SK-N-SH (cell line): ENCODE results near the gene TUBB1. TPM values are rescaled to one million over a fixed set of nuclear protein-coding genes. Genes with fewer than 3 reads are reported as not detected.

Source experiments
- CTCF ChIA-PET: fragments of 300-600, 350-600 bp; formaldehyde crosslinking; extraction: SDS; loops from one replicate; lab custom pipeline; 2021; lab: Yijun Ruan, JAX
- POLR2A ChIA-PET: fragments of 350-600 bp; sonication (Branson Sonifier 250); formaldehyde crosslinking; extraction: SDS; loops from one replicate; lab custom pipeline; 2020; ENCODE audit warnings: antibody characterized with exemption, inconsistent platforms; lab: Yijun Ruan, JAX
- DNase-seq: peaks from one replicate; pipeline ENCODE4 v3.0.0; 2012
- H2AFZ ChIP-seq: fragments of 200-600 bp; sonication (generic); 2 replicates; pipeline ENCODE4 v1.8.1; 2016; ENCODE audit warnings: antibody characterized with exemption, mild to moderate bottlenecking, low read depth
- H3F3A ChIP-seq: fragments of 200-600 bp; sonication (generic); replicated peaks from 2 replicates; pipeline ENCODE3; 2016; ENCODE audit warnings: antibody characterized with exemption, mild to moderate bottlenecking; ENCODE audit not compliant: insufficient read depth
- H3K27ac ChIP-seq, 2 experiments: fragments of 200-500 bp in 1 of 2; fragments of 200-600 bp in 1 of 2; sonication (Bioruptor generic) in 1 of 2; sonication (generic), shearing (Covaris generic) in 1 of 2; 2 replicates each; pipeline versions ENCODE4 v1.5.1 to v1.6.1; 2014 to 2016; ENCODE audit warnings: low read depth in 2 of 2, inconsistent platforms in 1 of 2, low read length in 1 of 2, mild to moderate bottlenecking in 1 of 2, mixed read lengths in 1 of 2
- H3K27me3 ChIP-seq: fragments of 200-600 bp; sonication (generic), shearing (Covaris generic); 2 replicates; pipeline ENCODE4 v1.6.1; 2016; ENCODE audit warnings: mixed run types; ENCODE audit not compliant: insufficient read depth
- H3K36me3 ChIP-seq, 2 experiments: fragments of 200-500 bp in 1 of 2; fragments of 200-600 bp in 1 of 2; sonication (Bioruptor generic) in 1 of 2; sonication (generic) in 1 of 2; replicated peaks in 1 of 2; 2 replicates each; pipeline versions ENCODE3 to v1.5.1; 2014 to 2016; ENCODE audit warnings: low read length in 1 of 2, mild to moderate bottlenecking in 1 of 2; ENCODE audit not compliant: insufficient read depth in 2 of 2, control insufficient read depth in 1 of 2
- H3K4me1 ChIP-seq, 2 experiments: fragments of 200-500 bp in 1 of 2; fragments of 200-600 bp in 1 of 2; sonication (Bioruptor generic) in 1 of 2; sonication (generic), shearing (Covaris generic) in 1 of 2; 2 replicates each; pipeline versions ENCODE4 v1.5.1 to v1.6.1; 2014 to 2016; ENCODE audit warnings: low read depth in 1 of 2, low read length in 1 of 2, mixed run types in 1 of 2; ENCODE audit not compliant: insufficient read depth in 2 of 2, control insufficient read depth in 1 of 2
- H3K4me2 ChIP-seq: fragments of 200-600 bp; sonication (generic), shearing (Covaris generic); 2 replicates; pipeline ENCODE4 v1.6.1; 2017; ENCODE audit warnings: mixed run types
- H3K4me3 ChIP-seq, 2 experiments: fragments of 200-500 bp in 1 of 2; fragments of 200-600 bp in 1 of 2; sonication (Bioruptor generic) in 1 of 2; sonication (generic), shearing (Covaris generic) in 1 of 2; 2 replicates each; pipeline versions ENCODE4 v1.5.1 to v1.8.1; 2014 to 2016; ENCODE audit warnings: low read depth in 2 of 2, inconsistent platforms in 1 of 2, low read length in 1 of 2, mild to moderate bottlenecking in 1 of 2, mixed read lengths in 1 of 2, moderate library complexity in 1 of 2
- H3K79me2 ChIP-seq: fragments of 200-600 bp; sonication (generic); 2 replicates; pipeline ENCODE4 v1.8.1; 2017; ENCODE audit warnings: mild to moderate bottlenecking; ENCODE audit not compliant: insufficient read depth
- H3K9ac ChIP-seq: fragments of 200-600 bp; sonication (generic); 2 replicates; pipeline ENCODE4 v1.6.1; 2017; ENCODE audit warnings: mixed run types
- H3K9me2 ChIP-seq: fragments of 200-600 bp; sonication (generic); 2 replicates; pipeline ENCODE4 v1.6.1; 2017; ENCODE audit warnings: mixed run types
- H3K9me3 ChIP-seq: fragments of 200-600 bp; sonication (generic); 2 replicates; pipeline ENCODE4 v1.6.1; 2017; ENCODE audit warnings: mixed run types, mild to moderate bottlenecking, moderate library complexity
- H4K20me1 ChIP-seq: fragments of 200-600 bp; sonication (generic); 2 replicates; pipeline ENCODE4 v1.6.1; 2017; ENCODE audit warnings: mild to moderate bottlenecking, mixed run types; ENCODE audit not compliant: insufficient read depth
- ELF1 ChIP-seq: IDR thresholded peaks from 2 replicates; pipeline ENCODE4 v1.4.0; 2012
- EP300 ChIP-seq, 2 experiments: IDR thresholded peaks; 2 replicates each; pipeline versions ENCODE4 v1.4.0 to v1.6.1; 2012; ENCODE audit warnings: borderline replicate concordance in 1 of 2, low read depth in 1 of 2, low read length in 1 of 2
- EZH2phosphoT487 ChIP-seq: fragments of 200-600 bp; sonication (generic); IDR thresholded peaks from 2 replicates; pipeline ENCODE4 v1.6.1; 2017; ENCODE audit warnings: low read depth, mixed run types, mild to moderate bottlenecking, antibody characterized with exemption, moderate library complexity, borderline replicate concordance
- FOSL2 ChIP-seq: IDR thresholded peaks from 2 replicates; pipeline ENCODE4 v1.4.0; 2012; ENCODE audit warnings: low read depth, mild to moderate bottlenecking, moderate library complexity, borderline replicate concordance
- GABPA ChIP-seq: IDR thresholded peaks from 2 replicates; pipeline ENCODE4 v1.4.0; 2012; ENCODE audit warnings: low read depth, mild to moderate bottlenecking
- GATA2 ChIP-seq: sonication (generic); formaldehyde crosslinking; IDR thresholded peaks from 2 replicates; pipeline ENCODE4 v1.5.0; 2020; ENCODE audit warnings: mild to moderate bottlenecking, missing genetic modification reagents
- MEF2A ChIP-seq: IDR thresholded peaks from 2 replicates; pipeline ENCODE4 v1.4.0; 2012; ENCODE audit warnings: low read depth, borderline replicate concordance
- MXI1 ChIP-seq: IDR thresholded peaks from 2 replicates; pipeline ENCODE4 v1.6.1; 2012; ENCODE audit warnings: mild to moderate bottlenecking, low read depth, low read length, improper control_type of control experiment
- NFIC ChIP-seq: IDR thresholded peaks from 2 replicates; pipeline ENCODE4 v1.4.0; 2012; ENCODE audit warnings: borderline replicate concordance
- PBX3 ChIP-seq: IDR thresholded peaks from 2 replicates; pipeline ENCODE4; 2012
- RFX5 ChIP-seq: IDR thresholded peaks from 2 replicates; pipeline ENCODE4 v1.6.1; 2012; ENCODE audit warnings: mild to moderate bottlenecking, improper control_type of control experiment, low read length
- RXRA ChIP-seq: IDR thresholded peaks from 2 replicates; pipeline ENCODE4 v1.4.0; 2012; ENCODE audit warnings: low read depth, mild to moderate bottlenecking, borderline replicate concordance
- SMC3 ChIP-seq: IDR thresholded peaks from 2 replicates; pipeline ENCODE4 v1.6.1; 2012; ENCODE audit warnings: low read depth, low read length, improper control_type of control experiment
- TAF1 ChIP-seq: IDR thresholded peaks from 2 replicates; pipeline ENCODE4 v1.6.1; 2012; ENCODE audit warnings: low read depth, mild to moderate bottlenecking, low read length, moderate library complexity, borderline replicate concordance
- USF2 ChIP-seq: fragments of 150-350 bp; IDR thresholded peaks from 2 replicates; pipeline ENCODE4 v1.6.1; 2017; ENCODE audit warnings: antibody characterized with exemption, low read length, low read depth, borderline replicate concordance
- YY1 ChIP-seq: IDR thresholded peaks from 2 replicates; pipeline ENCODE4 v1.4.0; 2012; ENCODE audit warnings: low read depth, mild to moderate bottlenecking
- WGBS: methylation state at CpG from one replicate; pipeline ENCODE4 v1.1.6; 2017; ENCODE audit warnings: low lambda C conversion rate; 5-methylcytosine and 5-hydroxymethylcytosine counted together
- polyA plus RNA-seq, 3 experiments: library from polyadenylated mRNA; depleted of rRNA; stranded (reverse); fragments of >200 nt; gene quantifications; 2 replicates each; pipeline ENCODE4 v1.2.3, GENCODE V29; 2012
- TF ChIP-seq, protein P1 (sequence below): IDR thresholded peaks from 2 replicates; pipeline ENCODE4 v1.6.1; 2012; ENCODE audit warnings: mild to moderate bottlenecking, low read depth, low read length, moderate library complexity

The TUBB1 gene
- polyA plus RNA-seq, 1 of the 3 experiments (the other 2 are of a cell fraction) = not detected

GRCh38 chr20:59022754-59023153 is 3.5 kb downstream of the TUBB1 start:
- DNase-seq = no peak
- no peaks in the 10 kb centered on the region for H3K9me3 ChIP-seq
- peaks cover 45% of the 10 kb centered on the region for H3K79me2 ChIP-seq
- CTCF ChIA-PET = no interaction called here
- POLR2A ChIA-PET = no interaction called here
- H3K4me1 ChIP-seq = peaks cover 6 to 17% of the 10 kb centered on the region in 2 experiments; a peak in 3 of 4 replicates
- H3K36me3 ChIP-seq = peaks cover 32 to 46% of the 10 kb centered on the region in 2 experiments
- H3K9me2 ChIP-seq = no peaks in the 10 kb centered on the region
- H2AFZ ChIP-seq = no peak overlapping the region
- H3K4me3 ChIP-seq = no peak overlapping the region
- H3K4me2 ChIP-seq = no peak overlapping the region
- WGBS = 95% methylated on average over 15 of the region's 15 CpGs
- no peak overlapping the region for H3K9ac ChIP-seq
- no peaks in the 10 kb centered on the region for H3K27me3 ChIP-seq
- H3F3A ChIP-seq = peaks cover 19% of the 10 kb centered on the region
- TF ChIP-seq YY1 = no peak
- TF ChIP-seq SMC3 = no peak
- no peak for TF ChIP-seq EZH2phosphoT487
- TF ChIP-seq, protein P1, sequence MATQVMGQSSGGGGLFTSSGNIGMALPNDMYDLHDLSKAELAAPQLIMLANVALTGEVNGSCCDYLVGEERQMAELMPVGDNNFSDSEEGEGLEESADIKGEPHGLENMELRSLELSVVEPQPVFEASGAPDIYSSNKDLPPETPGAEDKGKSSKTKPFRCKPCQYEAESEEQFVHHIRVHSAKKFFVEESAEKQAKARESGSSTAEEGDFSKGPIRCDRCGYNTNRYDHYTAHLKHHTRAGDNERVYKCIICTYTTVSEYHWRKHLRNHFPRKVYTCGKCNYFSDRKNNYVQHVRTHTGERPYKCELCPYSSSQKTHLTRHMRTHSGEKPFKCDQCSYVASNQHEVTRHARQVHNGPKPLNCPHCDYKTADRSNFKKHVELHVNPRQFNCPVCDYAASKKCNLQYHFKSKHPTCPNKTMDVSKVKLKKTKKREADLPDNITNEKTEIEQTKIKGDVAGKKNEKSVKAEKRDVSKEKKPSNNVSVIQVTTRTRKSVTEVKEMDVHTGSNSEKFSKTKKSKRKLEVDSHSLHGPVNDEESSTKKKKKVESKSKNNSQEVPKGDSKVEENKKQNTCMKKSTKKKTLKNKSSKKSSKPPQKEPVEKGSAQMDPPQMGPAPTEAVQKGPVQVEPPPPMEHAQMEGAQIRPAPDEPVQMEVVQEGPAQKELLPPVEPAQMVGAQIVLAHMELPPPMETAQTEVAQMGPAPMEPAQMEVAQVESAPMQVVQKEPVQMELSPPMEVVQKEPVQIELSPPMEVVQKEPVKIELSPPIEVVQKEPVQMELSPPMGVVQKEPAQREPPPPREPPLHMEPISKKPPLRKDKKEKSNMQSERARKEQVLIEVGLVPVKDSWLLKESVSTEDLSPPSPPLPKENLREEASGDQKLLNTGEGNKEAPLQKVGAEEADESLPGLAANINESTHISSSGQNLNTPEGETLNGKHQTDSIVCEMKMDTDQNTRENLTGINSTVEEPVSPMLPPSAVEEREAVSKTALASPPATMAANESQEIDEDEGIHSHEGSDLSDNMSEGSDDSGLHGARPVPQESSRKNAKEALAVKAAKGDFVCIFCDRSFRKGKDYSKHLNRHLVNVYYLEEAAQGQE = no peak
- TF ChIP-seq EP300 (IDR thresholded peaks at IDR 0.05; ENCODE audit: borderline replicate concordance in 1 of 2, low read depth in 1 of 2, low read length in 1 of 2) = no peak
- no peak overlapping the region; a peak in 1 of 4 replicates for H3K27ac ChIP-seq
- peaks cover 24% of the 10 kb centered on the region for H4K20me1 ChIP-seq

- H2AFZ ChIP-seq = no peak overlapping the region
- no peaks in the 10 kb centered on the region for H3K27me3 ChIP-seq
- CTCF ChIA-PET = no interaction called here
- no peaks in the 10 kb centered on the region for H3K9me3 ChIP-seq
- WGBS = 98% methylated on average over 12 of the region's 13 CpGs
- DNase-seq = no peak
- no peak overlapping the region for H3K4me2 ChIP-seq
- H3K36me3 ChIP-seq = peaks cover 36 to 55% of the 10 kb centered on the region in 2 experiments
- POLR2A ChIA-PET = no interaction called here
- H3K9ac ChIP-seq = no peak overlapping the region
- H3K79me2 ChIP-seq = peaks cover 53% of the 10 kb centered on the region
- H3K4me1 ChIP-seq = peaks cover 10 to 21% of the 10 kb centered on the region in 2 experiments; a peak in 3 of 4 replicates
- TF ChIP-seq MEF2A (no peak), FOSL2 (no peak), GATA2 (no peak), TAF1 (no peak), ELF1 (no peak), MXI1 (no peak), PBX3 (no peak), RFX5 (no peak), GABPA (no peak), USF2 (no peak), NFIC (no peak), RXRA (no peak), YY1 (no peak)
- no peak overlapping the region for H3K4me3 ChIP-seq
- peaks cover 32% of the 10 kb centered on the region for H4K20me1 ChIP-seq
- H3F3A ChIP-seq = peaks cover 22% of the 10 kb centered on the region
- H3K27ac ChIP-seq = no peak overlapping the region; a peak in 1 of 4 replicates
- H3K9me2 ChIP-seq = no peaks in the 10 kb centered on the region
These were observed 4.4 kb downstream of the TUBB1 start for GRCh38 chr20:59023616-59024015.
